Activated CD8-positive, alpha-beta memory T cell treated with anti-CD3 and anti-CD28 coated beads, Interleukin-2, amount 50 U/mL, for 1 hour (primary cell): ENCODE measurements around the gene MANBA.
"Not testable (repeated sequence)": the region's sequence is repeated elsewhere in the genome, so short reads cannot be mapped to it uniquely, and the experiment has no call there.

ENCODE experiments used
- DNase-seq: peaks from one replicate; pipeline ENCODE4 v3.0.0-alpha.2; 2020; ENCODE audit errors: extremely low read depth

Gene MANBA

GRCh38 chr4:102722740-102723139, 38.0 kb downstream of the MANBA start:
- no peak for DNase-seq

- not testable (repeated sequence) for DNase-seq
Measured at GRCh38 chr4:102718833-102719575, 41.8 kb downstream of the MANBA start.

GRCh38 chr4:102717448-102718092, 43.2 kb downstream of the MANBA start:
- DNase-seq: no peak

- no peak for DNase-seq
Measured at GRCh38 chr4:102715057-102715456, 45.7 kb downstream of the MANBA start.

- DNase-seq: not testable (repeated sequence)
Measured at GRCh38 chr4:102713774-102714173, 47.0 kb downstream of the MANBA start.

- DNase-seq: no peak
Measured at GRCh38 chr4:102713096-102713495, 47.7 kb downstream of the MANBA start.

- no peak for DNase-seq
Measured at GRCh38 chr4:102710986-102711385, 49.8 kb downstream of the MANBA start.

GRCh38 chr4:102709060-102709459, 51.7 kb downstream of the MANBA start:
- DNase-seq: not testable (repeated sequence)

- no peak for DNase-seq
Measured at GRCh38 chr4:102707150-102707549, 53.6 kb downstream of the MANBA start.

GRCh38 chr4:102705391-102705935, 55.3 kb downstream of the MANBA start:
- no peak for DNase-seq

- no peak for DNase-seq
Measured at GRCh38 chr4:102696758-102697157, 64.0 kb downstream of the MANBA start.

GRCh38 chr4:102694791-102695190, 66.0 kb downstream of the MANBA start:
- no peak for DNase-seq

GRCh38 chr4:102693861-102694260, 66.9 kb downstream of the MANBA start:
- DNase-seq: no peak

- no peak for DNase-seq
Measured at GRCh38 chr4:102693262-102693850, 67.4 kb downstream of the MANBA start.

GRCh38 chr4:102692474-102692873, 68.3 kb downstream of the MANBA start:
- no peak for DNase-seq

- DNase-seq: no peak
Measured at GRCh38 chr4:102687982-102688433, 72.8 kb downstream of the MANBA start.

GRCh38 chr4:102687373-102687981, 73.3 kb downstream of the MANBA start:
- no peak for DNase-seq

- DNase-seq: no peak
Measured at GRCh38 chr4:102685768-102686167, 75.0 kb downstream of the MANBA start.

- DNase-seq: no peak
Measured at GRCh38 chr4:102684610-102685052, 76.1 kb downstream of the MANBA start.

GRCh38 chr4:102683881-102684609, 76.7 kb downstream of the MANBA start:
- no peak for DNase-seq

- no peak for DNase-seq
Measured at GRCh38 chr4:102678695-102679335, 82.0 kb downstream of the MANBA start.
